ENCODE data around the gene EFCAB5. TPM values are rescaled to one million over a fixed set of nuclear protein-coding genes. Genes with fewer than 3 reads are reported as not detected.
"Not testable (repeated sequence)": the region's sequence is repeated elsewhere in the genome, so short reads cannot be mapped to it uniquely, and the experiment has no call there.

The EFCAB5 gene
- total RNA-seq, 1 donor from 2014 or later, result 1.9 TPM

GRCh38 chr17:30027676-30028075, 86.2 kb downstream of the EFCAB5 start:
- no peak overlapping the region for H3K27ac Mint-ChIP-seq
- intact Hi-C loops (cut with micrococcal nuclease), result no loop called here
- ATAC-seq (ENCODE audit: low read depth), result no peak
- no peak overlapping the region for H3K4me3 Mint-ChIP-seq
- no peaks in the 10 kb centered on the region for H3K9me3 Mint-ChIP-seq
- H3K4me1 Mint-ChIP-seq, result peaks cover 1% of the 10 kb centered on the region
- TF ChIP-seq, protein P1, sequence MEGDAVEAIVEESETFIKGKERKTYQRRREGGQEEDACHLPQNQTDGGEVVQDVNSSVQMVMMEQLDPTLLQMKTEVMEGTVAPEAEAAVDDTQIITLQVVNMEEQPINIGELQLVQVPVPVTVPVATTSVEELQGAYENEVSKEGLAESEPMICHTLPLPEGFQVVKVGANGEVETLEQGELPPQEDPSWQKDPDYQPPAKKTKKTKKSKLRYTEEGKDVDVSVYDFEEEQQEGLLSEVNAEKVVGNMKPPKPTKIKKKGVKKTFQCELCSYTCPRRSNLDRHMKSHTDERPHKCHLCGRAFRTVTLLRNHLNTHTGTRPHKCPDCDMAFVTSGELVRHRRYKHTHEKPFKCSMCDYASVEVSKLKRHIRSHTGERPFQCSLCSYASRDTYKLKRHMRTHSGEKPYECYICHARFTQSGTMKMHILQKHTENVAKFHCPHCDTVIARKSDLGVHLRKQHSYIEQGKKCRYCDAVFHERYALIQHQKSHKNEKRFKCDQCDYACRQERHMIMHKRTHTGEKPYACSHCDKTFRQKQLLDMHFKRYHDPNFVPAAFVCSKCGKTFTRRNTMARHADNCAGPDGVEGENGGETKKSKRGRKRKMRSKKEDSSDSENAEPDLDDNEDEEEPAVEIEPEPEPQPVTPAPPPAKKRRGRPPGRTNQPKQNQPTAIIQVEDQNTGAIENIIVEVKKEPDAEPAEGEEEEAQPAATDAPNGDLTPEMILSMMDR (IDR thresholded peaks at IDR 0.05), result no peak
- DNase-seq, result no peak
- ChIA-PET CTCF (interaction anchor here (0.9 to 6.7 kb wide), 2 partner anchors 13 to 66 kb away, joined by 3 to 41 read pairs; no protein-coding TSS in a partner anchor), POLR2A (interaction anchor here (0.6 kb wide), 1 partner anchor 190 kb away, joined by 7 read pairs; no protein-coding TSS in a partner anchor)
- H3K36me3 Mint-ChIP-seq (ENCODE audit: low read depth), result no peaks in the 10 kb centered on the region
- no peaks in the 10 kb centered on the region for H3K27me3 Mint-ChIP-seq

GRCh38 chr17:30031214-30031869, 89.9 kb downstream of the EFCAB5 start:
- Mint-ChIP-seq H3K36me3 (ENCODE audit: low read depth) (no peaks in the 10 kb centered on the region), H3K4me3 (no peak overlapping the region), H3K9me3 (no peaks in the 10 kb centered on the region), H3K27ac (no peak overlapping the region), H3K27me3 (no peaks in the 10 kb centered on the region), H3K4me1 (peaks cover 1% of the 10 kb centered on the region)
- TF ChIP-seq, protein P1 (IDR thresholded peaks at IDR 0.05), result no peak
- DNase-seq, result no peak
- ChIA-PET POLR2A (no interaction called here), CTCF (interaction anchor here (6.7 kb wide), 1 partner anchor 62 kb away, joined by 41 read pairs; no protein-coding TSS in a partner anchor)
- ATAC-seq (ENCODE audit: low read depth), result peak; percentile 60
- intact Hi-C loops (cut with micrococcal nuclease), result no loop called here

DNA sequence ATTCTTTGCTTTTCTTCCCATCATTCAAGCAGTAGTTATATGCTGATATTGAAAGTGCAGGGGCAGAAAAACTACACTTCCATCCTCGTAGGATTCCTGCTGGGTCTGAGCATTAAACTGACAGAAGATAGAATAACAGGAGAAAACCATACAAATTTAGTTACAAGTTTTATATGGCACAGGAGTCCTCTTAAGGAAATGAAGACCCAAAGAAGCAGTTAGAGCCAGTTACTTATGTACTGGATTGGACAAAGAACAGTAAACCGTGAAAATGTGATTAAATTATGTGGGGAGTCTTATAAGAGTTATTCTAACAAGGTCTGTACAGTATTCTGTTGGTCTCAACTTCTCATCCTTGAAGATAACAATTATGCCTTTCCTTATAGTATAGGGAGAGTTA, 93.9 kb downstream of the EFCAB5 start:
- no peak overlapping the region for H3K27ac Mint-ChIP-seq

GRCh38 chr17:30040719-30041518, 99.5 kb downstream of the EFCAB5 start:
- ATAC-seq (ENCODE audit: low read depth); H3K36me3 Mint-ChIP-seq (ENCODE audit: low read depth); H3K27me3 Mint-ChIP-seq; H3K27ac Mint-ChIP-seq; H3K9me3 Mint-ChIP-seq; DNase-seq; intact Hi-C loops (cut with micrococcal nuclease): not testable (repeated sequence)
- POLR2A ChIA-PET, result interaction anchor here (0.6 kb wide), 1 partner anchor 181 kb away, joined by 3 read pairs; no protein-coding TSS in a partner anchor
- Mint-ChIP-seq H3K4me1 (peaks cover 17% of the 10 kb centered on the region), H3K4me3 (peak overlapping the region; percentile 9)
- CTCF ChIA-PET, result interaction anchor here (0.8 to 1.5 kb wide), 2 partner anchors 14 to 53 kb away, joined by 3 to 6 read pairs; no protein-coding TSS in a partner anchor

More for the DNA sequence above, 93.9 kb downstream of the EFCAB5 start:
- ChIA-PET POLR2A (no interaction called here), CTCF (interaction anchor here (0.6 kb wide), 1 partner anchor 1197 kb away, joined by 4 read pairs; no protein-coding TSS in a partner anchor)
- H3K4me3 Mint-ChIP-seq, result no peak overlapping the region
- DNase-seq, result no peak
- no peaks in the 10 kb centered on the region for H3K36me3 Mint-ChIP-seq (ENCODE audit: low read depth)
- ATAC-seq (ENCODE audit: low read depth), result no peak
- TF ChIP-seq, protein P1 (IDR thresholded peaks at IDR 0.05), result no peak
- peaks cover 6% of the 10 kb centered on the region for H3K4me1 Mint-ChIP-seq
- no peaks in the 10 kb centered on the region for H3K9me3 Mint-ChIP-seq
- H3K27me3 Mint-ChIP-seq, result no peaks in the 10 kb centered on the region
- intact Hi-C loops (cut with micrococcal nuclease), result no loop called here

- POLR2A ChIA-PET, result no interaction called here
- CTCF ChIA-PET, result no interaction called here
- H3K4me3 Mint-ChIP-seq, result no peak overlapping the region
- intact Hi-C loops (cut with micrococcal nuclease), result no loop called here
- H3K4me1 Mint-ChIP-seq, result peaks cover 17% of the 10 kb centered on the region
- H3K27me3 Mint-ChIP-seq, result peaks cover 4% of the 10 kb centered on the region
- no peak for ATAC-seq (ENCODE audit: low read depth)
- H3K36me3 Mint-ChIP-seq (ENCODE audit: low read depth), result no peaks in the 10 kb centered on the region
- peaks cover 8% of the 10 kb centered on the region for H3K9me3 Mint-ChIP-seq
- DNase-seq, result no peak
- TF ChIP-seq, protein P1 (IDR thresholded peaks at IDR 0.05), result no peak
- no peak overlapping the region for H3K27ac Mint-ChIP-seq
Observed at GRCh38 chr17:30041551-30041950, 100.1 kb downstream of the EFCAB5 start.
